ENCODE results near the gene ADAT1.
A peak's percentile ranks its signal among the peaks of the same experiment; 100 is the strongest.

The ADAT1 gene, protein sequence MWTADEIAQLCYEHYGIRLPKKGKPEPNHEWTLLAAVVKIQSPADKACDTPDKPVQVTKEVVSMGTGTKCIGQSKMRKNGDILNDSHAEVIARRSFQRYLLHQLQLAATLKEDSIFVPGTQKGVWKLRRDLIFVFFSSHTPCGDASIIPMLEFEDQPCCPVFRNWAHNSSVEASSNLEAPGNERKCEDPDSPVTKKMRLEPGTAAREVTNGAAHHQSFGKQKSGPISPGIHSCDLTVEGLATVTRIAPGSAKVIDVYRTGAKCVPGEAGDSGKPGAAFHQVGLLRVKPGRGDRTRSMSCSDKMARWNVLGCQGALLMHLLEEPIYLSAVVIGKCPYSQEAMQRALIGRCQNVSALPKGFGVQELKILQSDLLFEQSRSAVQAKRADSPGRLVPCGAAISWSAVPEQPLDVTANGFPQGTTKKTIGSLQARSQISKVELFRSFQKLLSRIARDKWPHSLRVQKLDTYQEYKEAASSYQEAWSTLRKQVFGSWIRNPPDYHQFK

DNA sequence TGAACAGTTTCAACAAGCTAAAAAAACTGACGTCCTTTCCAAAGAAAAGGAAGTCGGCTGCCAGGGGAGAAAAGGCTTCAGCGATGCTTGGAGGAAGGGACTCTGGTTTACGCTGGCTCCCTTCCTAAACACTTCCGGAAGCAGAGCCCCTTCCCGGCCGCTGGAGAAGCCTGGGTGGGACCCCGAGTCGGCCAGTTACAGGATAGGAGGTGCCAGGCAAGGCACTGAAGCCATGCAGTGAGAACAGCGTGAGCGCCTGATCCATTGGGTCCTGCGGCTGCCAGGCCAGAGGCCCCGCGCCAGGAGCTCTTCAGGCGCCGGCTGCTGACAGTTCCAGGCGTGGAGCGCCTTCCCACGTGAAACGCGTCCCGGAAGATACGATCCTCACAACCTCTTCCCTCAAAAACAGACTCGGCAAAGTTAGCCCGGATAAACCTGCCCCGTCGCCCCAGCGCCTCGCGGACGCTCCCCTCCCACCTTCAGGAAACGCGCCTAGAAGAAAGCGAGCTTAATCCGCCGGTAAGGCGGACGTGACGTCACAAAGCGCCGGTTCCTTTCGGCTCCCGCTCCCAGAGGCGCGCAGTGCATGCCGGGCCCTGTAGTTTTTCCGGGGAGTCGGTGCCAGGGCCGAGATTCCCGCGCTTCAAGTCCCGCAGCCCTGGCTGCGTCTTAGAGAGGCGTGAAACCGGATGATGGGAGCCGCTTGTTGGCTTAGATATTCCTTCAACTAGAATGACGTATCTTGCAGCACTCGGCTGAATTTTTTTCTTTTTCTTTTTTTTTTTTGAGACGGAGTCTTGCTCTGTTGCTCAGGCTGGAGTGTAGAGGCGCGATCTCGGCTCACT lies at the start of gene ADAT1:
TSS of gene ADAT1 (minus strand) at position 521 of the 845 bp plus-strand sequence. CDS start 2,482 bp downstream, outside the sequence.
- DNase-seq: peak; percentile 98 to 99 (median 99)

DNA sequence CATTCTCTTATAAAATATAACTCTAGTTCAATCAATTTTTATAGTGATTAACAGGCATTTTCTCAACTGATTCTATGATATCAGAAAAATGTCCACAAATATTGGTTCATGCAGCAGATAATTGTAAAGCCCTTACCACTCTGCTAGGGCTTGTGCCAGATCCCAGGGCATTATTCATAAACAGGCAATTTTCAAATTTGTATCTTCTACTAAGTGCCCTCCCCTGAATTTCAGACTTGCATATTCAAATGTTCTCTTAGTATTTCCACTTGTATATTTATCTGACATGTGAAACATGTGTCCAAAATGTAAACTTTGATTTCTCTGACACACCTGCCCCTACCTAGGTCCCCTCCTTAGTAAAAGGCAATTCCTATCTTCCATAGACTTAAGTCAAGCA lies 44.4 kb upstream of the ADAT1 start:
- DNase-seq: no peak

DNA sequence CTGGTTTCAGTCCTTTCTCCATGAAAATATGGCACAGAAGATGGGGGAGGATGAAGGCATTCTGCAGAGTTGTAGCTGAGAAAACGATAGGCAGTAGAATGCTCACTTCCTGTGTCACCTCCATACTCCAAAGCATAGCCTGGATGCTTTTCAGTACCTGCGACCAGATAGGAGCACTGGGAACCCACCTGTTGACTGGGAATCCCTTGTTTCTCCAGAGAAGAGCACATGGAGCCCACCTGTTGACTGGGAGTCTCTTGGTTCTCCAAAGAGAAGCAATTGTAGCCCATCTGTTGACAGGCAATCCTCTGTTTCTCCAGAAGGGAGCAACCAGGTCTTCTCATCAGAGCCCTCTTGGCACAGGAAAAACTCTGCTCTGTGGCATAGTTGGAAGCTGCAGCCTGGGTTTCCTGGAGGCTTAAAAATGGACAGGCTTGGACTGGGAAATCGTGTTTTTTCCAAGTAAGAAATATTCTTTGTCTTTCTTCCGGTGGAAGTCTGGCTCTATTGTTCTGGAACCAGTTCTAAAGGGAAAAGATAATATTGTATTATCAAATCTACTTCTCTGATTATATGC lies 37.7 kb upstream of the ADAT1 start:
- DNase-seq: no peak

DNA sequence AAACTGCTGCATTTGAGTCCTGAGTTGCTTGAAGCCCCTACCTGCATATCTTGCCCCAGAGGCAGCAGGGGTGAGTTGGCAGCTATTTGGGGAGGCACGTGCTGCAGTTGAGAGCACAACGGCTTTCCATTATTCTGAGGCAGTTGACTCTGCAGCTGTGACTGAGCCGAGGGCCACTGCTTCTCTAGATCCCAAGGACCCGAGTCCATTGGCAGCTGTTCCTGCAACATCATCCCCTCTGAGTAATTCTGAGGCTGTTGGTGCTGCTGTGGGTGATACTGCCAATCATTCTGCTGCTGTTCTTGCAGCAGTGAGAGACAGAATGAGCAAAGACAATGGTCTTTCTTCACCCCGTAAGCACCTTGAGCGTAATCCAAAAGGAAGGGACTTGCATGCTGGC lies 37.2 kb upstream of the ADAT1 start:
- no peak for DNase-seq

DNA sequence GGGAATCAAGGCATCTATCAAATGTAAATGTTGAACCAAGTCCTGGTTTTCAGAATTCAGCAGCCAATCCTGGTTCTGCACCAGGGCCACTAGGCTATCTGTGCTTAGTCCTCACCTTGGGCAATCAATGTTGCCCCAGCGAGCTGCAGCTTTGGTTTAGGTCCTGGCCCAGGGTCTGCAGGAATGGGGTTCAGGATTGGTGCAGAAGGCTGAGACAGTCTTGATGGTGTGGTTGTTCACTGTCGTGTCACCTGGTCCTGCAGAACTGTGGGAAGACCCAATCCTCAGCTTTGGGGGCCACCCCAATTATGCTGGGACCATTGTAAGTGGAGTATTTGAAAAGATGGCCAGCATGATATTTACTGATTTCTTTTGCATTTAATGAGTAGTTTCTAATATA lies 35.1 kb upstream of the ADAT1 start:
- no peak for DNase-seq

DNA sequence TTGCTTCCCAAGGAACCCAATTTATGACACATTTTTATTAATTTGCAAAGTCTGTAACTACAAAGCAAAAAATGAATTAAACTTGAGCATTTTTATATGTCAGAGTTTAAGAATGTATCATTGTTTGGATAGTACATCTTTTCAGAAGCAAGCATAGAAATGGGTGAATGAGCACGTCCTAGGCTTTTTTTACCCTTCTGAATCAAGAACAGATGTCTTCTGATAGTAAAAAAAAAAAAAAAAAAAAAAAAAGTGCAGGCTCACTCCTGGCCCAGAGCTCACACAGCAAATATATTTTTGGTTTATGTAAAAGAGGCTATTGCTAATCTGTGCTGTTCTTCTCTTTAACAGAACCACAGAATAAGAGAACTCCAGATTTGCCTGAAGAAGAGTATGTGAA lies 30.8 kb upstream of the ADAT1 start:
- DNase-seq: no peak

DNA sequence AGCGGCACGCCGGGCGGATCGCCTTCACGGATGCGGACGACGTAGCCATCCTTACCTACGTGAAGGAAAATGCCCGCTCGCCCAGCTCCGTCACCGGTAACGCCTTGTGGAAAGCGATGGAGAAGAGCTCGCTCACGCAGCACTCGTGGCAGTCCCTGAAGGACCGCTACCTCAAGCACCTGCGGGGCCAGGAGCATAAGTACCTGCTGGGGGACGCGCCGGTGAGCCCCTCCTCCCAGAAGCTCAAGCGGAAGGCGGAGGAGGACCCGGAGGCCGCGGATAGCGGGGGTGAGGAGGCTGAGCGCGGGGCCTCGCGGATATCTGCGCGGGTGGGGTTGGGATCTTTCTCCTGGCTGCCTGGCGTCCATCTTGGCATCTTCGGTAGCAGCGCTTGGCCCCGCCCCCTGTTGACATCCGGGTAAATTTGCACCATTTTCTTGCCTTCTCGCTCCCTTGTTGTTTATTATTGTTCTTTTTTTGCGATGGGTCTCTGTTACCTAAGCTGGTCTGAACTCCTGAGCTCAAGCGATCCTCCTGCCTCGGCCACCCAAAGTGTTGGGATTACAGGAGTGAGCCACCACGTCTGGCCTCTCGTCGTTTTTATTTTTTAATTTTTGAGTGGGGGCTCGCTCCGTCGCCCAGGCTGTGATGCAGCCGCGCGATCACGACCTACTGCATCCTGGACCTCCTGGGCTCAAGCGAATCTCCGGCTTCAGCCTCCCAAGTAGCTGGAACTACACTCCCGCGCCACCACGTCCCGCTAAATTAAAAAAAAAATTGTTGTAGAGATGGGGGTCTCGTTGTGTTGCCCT lies 25.4 kb upstream of the ADAT1 start:
- peak; percentile 84 to 91 (median 89) for DNase-seq

DNA sequence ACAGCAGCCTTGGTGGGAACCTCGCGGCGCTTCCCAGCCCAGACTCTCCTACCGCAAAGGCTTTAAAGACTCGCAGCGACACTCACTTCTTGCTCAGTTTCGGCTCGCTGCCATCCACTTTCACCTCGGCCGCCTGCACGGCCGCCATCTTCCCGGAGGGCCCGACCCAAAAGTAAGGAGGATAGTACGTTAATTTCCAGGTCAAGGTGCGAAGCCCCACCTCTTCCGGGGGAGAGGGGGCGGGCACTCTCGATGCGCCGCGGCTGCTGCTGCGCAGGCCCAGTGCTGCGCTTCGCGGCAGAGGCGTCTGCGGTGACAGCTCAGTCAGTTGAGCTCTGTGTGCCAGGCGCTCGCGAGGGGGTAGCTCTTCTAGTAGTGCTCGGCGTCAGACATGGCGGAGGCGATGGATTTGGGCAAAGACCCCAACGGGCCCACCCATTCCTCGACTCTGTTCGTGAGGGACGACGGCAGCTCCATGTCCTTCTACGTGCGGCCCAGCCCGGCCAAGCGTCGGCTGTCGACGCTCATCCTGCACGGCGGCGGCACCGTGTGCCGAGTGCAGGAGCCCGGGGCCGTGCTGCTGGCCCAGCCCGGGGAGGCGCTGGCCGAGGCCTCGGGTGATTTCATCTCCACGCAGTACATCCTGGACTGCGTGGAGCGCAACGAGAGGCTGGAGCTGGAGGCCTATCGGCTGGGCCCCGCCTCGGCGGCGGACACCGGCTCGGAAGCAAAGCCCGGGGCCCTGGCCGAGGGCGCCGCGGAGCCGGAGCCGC lies 24.6 kb upstream of the ADAT1 start, which contains the start of the genes KARS1 and TERF2IP:
TSS of gene KARS1 (minus strand) at position 174 of the 773 bp plus-strand sequence. CDS start at position 148, 26 bp downstream.
TSS of gene TERF2IP (plus strand) at position 282 of the 773 bp plus-strand sequence. CDS start at position 392, 110 bp downstream.
- DNase-seq: peak; percentile 94 to 96 (median 95)

DNA sequence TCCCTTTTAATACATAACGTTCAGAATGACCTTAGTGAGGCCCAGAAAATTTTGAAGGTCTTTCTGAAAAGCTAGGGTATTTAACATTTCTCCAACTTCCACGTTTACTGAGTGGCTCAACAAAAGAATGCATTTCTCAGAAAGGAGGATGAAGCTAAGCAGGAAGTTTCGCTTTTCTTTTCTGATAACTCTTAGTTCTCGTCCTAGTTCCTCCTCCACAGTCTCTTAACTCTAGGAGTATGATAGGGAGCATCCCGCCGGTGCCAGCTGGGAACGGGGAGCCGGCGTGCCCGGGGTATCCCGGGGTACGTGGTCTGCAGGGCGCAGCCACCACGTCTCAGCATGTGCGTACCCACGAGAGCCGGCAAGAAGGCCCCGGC lies 24.0 kb upstream of the ADAT1 start:
- peak in 2 of 3 donors; percentile 45 to 69 for DNase-seq

DNA sequence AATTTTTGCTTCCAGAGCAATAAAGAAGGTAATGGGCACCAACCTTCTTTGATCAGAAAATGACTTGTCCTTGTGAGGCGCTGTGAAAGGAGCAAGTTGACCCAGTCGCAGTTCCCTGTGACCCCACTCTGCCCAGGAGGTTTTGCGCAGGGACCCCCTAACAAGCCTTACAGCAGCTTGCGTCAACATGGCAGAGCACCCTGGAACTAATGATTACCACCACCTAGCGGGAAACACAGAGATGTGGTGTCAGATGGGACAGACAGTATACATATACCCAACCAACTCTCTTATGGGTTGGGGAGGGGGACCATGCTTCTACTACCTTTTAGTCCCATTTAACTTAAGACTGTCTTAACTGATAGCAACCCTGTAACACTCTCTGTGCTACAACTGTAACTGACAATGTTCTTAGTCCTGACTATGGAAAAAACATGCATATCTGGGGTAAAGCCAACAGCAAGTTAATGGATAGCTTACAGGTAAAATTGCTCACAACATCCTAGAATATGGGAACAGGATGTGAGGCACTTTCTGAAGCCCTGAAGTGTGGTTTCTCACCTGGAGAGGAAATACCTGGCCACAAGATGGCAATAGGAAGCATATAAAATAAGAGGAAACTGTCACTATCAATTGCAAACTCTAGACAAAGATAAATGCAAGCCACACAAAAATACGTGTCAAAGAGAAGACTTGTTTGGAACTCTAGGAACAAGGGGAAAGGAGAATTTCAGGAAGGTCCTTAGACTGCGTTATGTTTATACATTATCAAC lies 21.3 kb upstream of the ADAT1 start:
- DNase-seq: no peak

DNA sequence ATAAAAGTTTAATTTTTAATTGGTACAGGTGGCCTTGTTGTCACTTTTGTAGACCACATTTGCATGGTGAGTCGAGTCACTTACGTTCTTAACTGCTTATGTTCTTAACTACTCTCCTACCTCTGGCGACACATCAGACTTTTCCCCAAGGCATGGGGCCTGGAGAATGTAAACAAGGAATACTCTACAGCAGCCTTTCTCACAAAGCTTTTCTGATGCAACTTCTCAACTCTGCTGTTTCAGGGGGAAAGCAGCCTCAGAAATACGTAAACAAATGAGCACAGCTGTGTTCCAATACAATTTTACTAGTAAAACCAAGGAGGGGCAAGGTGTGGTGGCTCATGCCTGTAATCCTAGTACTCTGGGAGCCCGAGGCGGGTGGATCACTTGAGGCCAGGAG lies 17.5 kb upstream of the ADAT1 start:
- no peak for DNase-seq

DNA sequence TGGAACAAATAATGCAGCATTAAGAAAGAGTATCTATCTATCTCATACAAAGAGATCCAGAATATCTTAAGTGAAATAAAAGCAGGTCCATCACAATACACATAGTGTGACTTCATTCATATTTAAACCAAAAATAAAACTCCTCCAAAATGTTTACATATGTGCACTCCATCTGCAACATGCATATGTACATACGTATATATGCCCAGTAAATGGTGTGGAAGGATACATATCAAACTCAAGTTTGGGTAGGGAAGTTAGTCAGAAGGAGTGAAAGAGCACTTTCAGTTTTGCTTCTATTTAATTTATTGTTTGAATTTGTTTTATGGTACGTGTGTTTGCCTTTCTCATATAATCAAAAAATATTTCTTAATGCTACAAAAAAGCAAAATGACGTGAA lies 12.0 kb upstream of the ADAT1 start:
- DNase-seq: no peak

DNA sequence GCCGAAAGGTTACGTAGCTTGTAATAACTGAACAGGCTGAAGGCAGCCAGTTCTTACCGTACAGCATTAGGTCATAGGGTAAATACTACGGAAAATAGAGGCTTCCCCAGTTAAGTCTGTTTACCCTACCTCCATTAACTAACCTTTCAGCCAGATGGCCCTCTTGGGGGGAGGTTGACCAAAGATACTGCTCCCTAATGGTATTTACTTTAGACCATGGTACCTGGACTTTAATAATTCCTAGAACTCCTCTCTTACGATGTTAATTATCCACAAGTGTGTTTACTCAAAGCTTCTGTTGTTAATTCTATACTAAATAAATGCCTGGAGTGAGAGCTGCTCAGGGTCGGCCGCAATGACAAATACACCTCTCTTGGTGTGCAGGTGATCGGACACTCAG lies 9.8 kb upstream of the ADAT1 start:
- DNase-seq: no peak

DNA sequence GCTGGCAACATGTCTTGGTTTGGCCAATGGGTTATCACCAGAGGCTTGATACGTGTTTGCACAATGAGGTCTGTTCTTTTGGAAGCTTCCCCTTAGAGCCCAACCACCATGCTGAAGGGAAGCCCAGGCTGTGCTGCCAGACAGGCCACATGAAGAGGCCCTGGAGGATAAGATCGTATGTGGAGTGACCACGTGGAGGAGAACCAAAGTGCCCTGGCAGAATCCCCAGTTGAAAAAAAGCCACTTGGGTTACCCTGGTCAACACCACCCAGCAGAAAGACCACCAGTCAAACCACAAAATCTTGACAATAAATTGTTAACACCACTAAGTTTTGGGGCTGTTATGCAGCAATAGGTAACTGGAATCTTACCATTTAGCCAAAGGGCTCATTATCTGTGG lies 7.0 kb upstream of the ADAT1 start:
- no peak for DNase-seq

DNA sequence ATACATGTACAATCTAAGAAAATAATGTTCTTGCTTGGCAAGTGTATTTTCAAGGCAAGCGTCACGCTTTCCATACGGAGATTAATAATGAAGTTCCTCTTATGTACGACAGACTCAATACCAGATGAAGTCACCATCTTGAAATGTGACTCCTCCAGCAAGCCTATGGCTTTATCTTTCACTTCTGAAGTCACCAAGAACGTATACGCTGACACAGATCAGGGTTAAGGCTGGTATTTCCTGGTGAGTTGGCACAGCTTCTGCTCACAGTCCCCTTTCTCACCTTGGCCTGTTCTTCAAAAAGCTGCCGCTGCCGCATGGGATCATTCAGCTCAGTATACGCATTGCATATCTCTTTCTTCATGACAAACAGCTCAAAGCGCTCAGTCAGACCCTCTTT lies 6.1 kb upstream of the ADAT1 start:
- no peak for DNase-seq

DNA sequence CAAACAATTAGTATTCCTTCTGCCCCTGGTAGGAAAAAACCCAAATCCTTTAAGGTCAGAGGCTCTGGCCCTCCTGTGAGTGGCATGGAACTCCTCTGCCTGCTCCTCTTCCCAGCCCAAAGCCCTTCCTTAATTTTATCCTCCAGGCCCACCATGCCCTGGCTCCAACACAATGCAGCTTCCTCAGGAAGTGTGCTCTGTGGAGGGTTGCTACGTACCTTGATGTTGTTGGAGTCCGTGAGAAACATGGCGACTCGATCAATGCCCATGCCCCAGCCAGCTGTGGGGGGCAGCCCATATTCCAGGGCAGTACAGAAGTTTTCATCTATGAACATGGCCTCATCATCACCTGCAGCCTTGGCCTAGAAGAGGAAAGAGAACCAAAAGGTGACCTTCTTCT lies 5.3 kb upstream of the ADAT1 start:
- no peak for DNase-seq

DNA sequence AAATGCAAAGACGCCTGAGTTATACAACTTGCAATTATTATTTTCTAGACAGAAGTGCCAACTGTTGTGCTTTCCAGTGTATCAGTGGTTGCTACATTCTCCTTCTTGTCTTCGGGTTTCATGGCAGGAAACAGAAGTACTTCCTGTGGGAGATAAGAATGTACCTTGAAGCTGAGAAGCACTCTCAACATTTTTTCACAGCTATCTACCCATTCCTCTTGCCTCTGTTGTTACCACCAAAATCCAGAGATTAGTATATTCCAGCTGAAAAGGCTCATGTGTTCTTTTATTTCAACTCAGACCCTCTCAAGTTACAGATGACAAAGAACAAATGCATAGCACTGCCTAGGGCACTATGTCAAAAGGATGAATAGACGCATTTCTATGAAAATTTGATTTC lies 4.8 kb upstream of the ADAT1 start:
- DNase-seq: no peak

DNA sequence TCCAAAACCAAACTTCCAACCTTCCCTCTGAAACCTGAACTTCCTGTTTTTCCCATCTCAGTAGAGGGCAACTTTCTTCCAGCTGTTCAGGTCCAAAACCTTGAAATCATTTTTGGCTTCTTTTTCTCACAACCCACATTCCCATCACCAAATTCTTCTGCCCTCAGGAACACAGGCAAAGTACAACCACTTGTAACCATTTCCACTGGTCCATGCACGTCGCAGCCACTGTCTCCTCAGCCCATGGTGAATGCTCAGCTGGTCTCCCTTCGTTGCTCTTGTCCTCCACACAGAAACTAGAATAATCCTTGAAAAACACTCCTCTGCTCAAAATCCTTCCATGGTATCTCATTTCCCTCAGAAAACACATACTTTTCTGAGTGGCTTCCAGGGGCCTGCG lies 3.7 kb upstream of the ADAT1 start:
- DNase-seq: no peak

DNA sequence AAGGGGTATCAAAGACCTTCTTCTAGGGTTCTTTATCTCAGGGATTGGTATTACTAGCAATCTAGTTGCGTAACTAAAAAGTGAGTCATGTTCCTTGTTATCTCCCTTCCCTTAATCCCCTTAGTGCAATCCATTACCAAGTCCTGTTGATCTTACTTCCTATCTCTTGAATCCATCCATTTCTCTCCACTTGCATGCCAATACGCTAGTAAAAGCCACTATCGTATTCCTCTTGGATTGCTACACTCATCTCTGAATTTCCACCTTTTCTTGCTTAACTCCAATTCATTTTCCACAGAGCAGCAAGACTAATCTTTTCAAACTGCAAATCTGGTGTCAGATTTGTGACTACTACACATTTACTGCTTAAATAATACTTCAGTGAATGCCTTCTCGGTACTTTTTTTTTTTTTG lies 1.8 kb upstream of the ADAT1 start:
- peak in 1 of 3 donors; percentile 14 for DNase-seq

DNA sequence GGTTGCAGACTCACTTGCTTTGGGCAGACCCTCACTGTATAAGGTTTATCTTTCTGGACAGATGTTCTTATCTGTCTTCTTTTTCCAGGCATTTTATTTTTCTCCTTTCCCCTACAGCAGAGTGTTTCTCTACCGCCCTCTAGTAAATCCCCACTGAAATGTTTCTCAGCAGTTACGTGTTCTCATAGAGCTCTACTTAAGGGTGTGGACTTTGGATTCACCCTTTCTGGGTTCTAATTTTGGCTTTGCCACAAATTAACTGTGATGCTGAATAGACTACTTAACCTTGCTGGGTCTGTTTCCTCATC lies 2.0 kb downstream of the ADAT1 start:
- DNase-seq: peak in 2 of 3 donors; percentile 9 to 31
